ENCODE measurements around the gene ABL1.

The ABL1 gene

GRCh38 chr9:130933114-130934046, 98.3 kb downstream of the ABL1 start:
- TF ChIP-seq TSHZ2 (CRISPR knock-in tag; IDR thresholded peaks at IDR 0.05): no peak
- no peak for TF ChIP-seq CSDC2 (CRISPR knock-in tag; IDR thresholded peaks at IDR 0.05)
- TF ChIP-seq ZNF8 (CRISPR knock-in tag; IDR thresholded peaks at IDR 0.05): no peak
- TF ChIP-seq ZNF565 (CRISPR knock-in tag; conservative IDR thresholded peaks at IDR 0.05; ENCODE audit: low read depth): no peak
- TF ChIP-seq PPARA (CRISPR knock-in tag; IDR thresholded peaks at IDR 0.05; ENCODE audit: borderline replicate concordance): no peak
- TF ChIP-seq ZC3H10 (CRISPR knock-in tag; IDR thresholded peaks at IDR 0.05): no peak
- TF ChIP-seq PATZ1 (CRISPR knock-in tag; IDR thresholded peaks at IDR 0.05; ENCODE audit: borderline replicate concordance): no peak
- no peak for TF ChIP-seq TOX (CRISPR knock-in tag; IDR thresholded peaks at IDR 0.05; ENCODE audit: borderline replicate concordance)
- ATAC-seq: peak; percentile 73

GRCh38 chr9:130934246-130934645, 99.2 kb downstream of the ABL1 start:
- TF ChIP-seq ZFP3 (CRISPR knock-in tag; IDR thresholded peaks at IDR 0.05): no peak
- no peak for TF ChIP-seq TSHZ2 (CRISPR knock-in tag; IDR thresholded peaks at IDR 0.05)
- no peak for ATAC-seq

GRCh38 chr9:130934702-130935647, 99.9 kb downstream of the ABL1 start:
- ATAC-seq: no peak

More at GRCh38 chr9:130934702-130935647, 99.9 kb downstream of the ABL1 start:
- TF ChIP-seq BACH2 (CRISPR knock-in tag; IDR thresholded peaks at IDR 0.05; ENCODE audit: borderline replicate concordance): no peak
- no peak for TF ChIP-seq ZFP3 (CRISPR knock-in tag; IDR thresholded peaks at IDR 0.05)
- no peak for TF ChIP-seq GLIS3 (CRISPR knock-in tag; IDR thresholded peaks at IDR 0.05)
- TF ChIP-seq ZFP30 (CRISPR knock-in tag; IDR thresholded peaks at IDR 0.05): no peak
- TF ChIP-seq CSRNP3 (CRISPR knock-in tag; IDR thresholded peaks at IDR 0.05): no peak
- TF ChIP-seq POU6F1 (CRISPR knock-in tag; IDR thresholded peaks at IDR 0.05; ENCODE audit: borderline replicate concordance, low read depth): no peak
- TF ChIP-seq ZC3H10 (CRISPR knock-in tag; IDR thresholded peaks at IDR 0.05): no peak
- TF ChIP-seq OSR1 (CRISPR knock-in tag; IDR thresholded peaks at IDR 0.05): no peak
- no peak for TF ChIP-seq SNAI2 (CRISPR knock-in tag; IDR thresholded peaks at IDR 0.05)
- TF ChIP-seq ESRRG (CRISPR knock-in tag; IDR thresholded peaks at IDR 0.05): no peak
